Activated B cell treated with CpG ODN at 0.5 μM for 24 hours (primary cell): Measurements from ENCODE around the gene TBC1D9. TPM values are rescaled to one million over a fixed set of nuclear protein-coding genes. Genes with fewer than 3 reads are reported as not detected.

Experiments
- ATAC-seq: fragments of 200-7000 bp; cut with Tn5 transposase; one replicate; pipeline ENCODE4 v1.10.0; 2021; ENCODE audit warnings: low read depth, mild to moderate bottlenecking, moderate library complexity
- CTCF ChIA-PET: fragments of 350-600 bp; sonication (Branson Sonifier 250); formaldehyde crosslinking; loops from one replicate; lab custom pipeline; 2021; ENCODE audit warnings: antibody characterized with exemption; lab: Charles Lee
- POLR2A ChIA-PET: fragments of 350-600 bp; sonication (Branson Sonifier 250); formaldehyde crosslinking; loops from one replicate; lab custom pipeline; 2021; ENCODE audit warnings: antibody characterized with exemption; lab: Charles Lee
- DNase-seq: peaks from one replicate; pipeline ENCODE4 v3.0.0; 2022
- H3K27ac Mint-ChIP-seq: one replicate; pipeline ENCODE4 v1.8.0; 2020; ENCODE audit warnings: mixed read lengths
- H3K27me3 Mint-ChIP-seq: one replicate; pipeline ENCODE4 v1.8.0; 2021; ENCODE audit warnings: mixed read lengths
- H3K36me3 Mint-ChIP-seq: one replicate; pipeline ENCODE4 v1.8.0; 2021; ENCODE audit warnings: low read depth, mixed read lengths
- H3K4me1 Mint-ChIP-seq: one replicate; pipeline ENCODE4 v1.8.0; 2021; ENCODE audit warnings: mixed read lengths
- H3K4me3 Mint-ChIP-seq: one replicate; pipeline ENCODE4 v1.8.0; 2020; ENCODE audit warnings: mild to moderate bottlenecking, mixed read lengths
- H3K9me3 Mint-ChIP-seq: one replicate; pipeline ENCODE4 v1.8.0; 2020; ENCODE audit warnings: mixed read lengths
- intact Hi-C: fragments of 100-400 bp; cut with micrococcal nuclease; formaldehyde crosslinking; loops from one replicate; pipeline ENCODE4 v1.15.1; 2024
- total RNA-seq: library from RNA; stranded (reverse); gene quantifications from 2 replicates; pipeline ENCODE4 v1.2.3, GENCODE V29; 2022
- TF ChIP-seq, protein P1 (sequence below): fragments of 200-600 bp; IDR thresholded peaks from one replicate; pipeline ENCODE4 v1.8.0; 2022; ENCODE audit warnings: antibody characterized with exemption, mild to moderate bottlenecking

TBC1D9 gene
- total RNA-seq, 1 donor from 2014 or later: 46.0 TPM

- DNase-seq: no peak
- Mint-ChIP-seq H3K4me1 (no peaks in the 10 kb centered on the region), H3K9me3 (no peaks in the 10 kb centered on the region), H3K36me3 (peaks cover 84% of the 10 kb centered on the region), H3K27me3 (no peaks in the 10 kb centered on the region), H3K27ac (no peak overlapping the region), H3K4me3 (no peak overlapping the region)
- ChIA-PET POLR2A (no interaction called here), CTCF (interaction anchor here (0.9 kb wide), 1 partner anchor 970 kb away, joined by 3 read pairs; no protein-coding TSS in a partner anchor)
- ATAC-seq: no peak
- intact Hi-C loops: no loop called here
- TF ChIP-seq, protein P1, sequence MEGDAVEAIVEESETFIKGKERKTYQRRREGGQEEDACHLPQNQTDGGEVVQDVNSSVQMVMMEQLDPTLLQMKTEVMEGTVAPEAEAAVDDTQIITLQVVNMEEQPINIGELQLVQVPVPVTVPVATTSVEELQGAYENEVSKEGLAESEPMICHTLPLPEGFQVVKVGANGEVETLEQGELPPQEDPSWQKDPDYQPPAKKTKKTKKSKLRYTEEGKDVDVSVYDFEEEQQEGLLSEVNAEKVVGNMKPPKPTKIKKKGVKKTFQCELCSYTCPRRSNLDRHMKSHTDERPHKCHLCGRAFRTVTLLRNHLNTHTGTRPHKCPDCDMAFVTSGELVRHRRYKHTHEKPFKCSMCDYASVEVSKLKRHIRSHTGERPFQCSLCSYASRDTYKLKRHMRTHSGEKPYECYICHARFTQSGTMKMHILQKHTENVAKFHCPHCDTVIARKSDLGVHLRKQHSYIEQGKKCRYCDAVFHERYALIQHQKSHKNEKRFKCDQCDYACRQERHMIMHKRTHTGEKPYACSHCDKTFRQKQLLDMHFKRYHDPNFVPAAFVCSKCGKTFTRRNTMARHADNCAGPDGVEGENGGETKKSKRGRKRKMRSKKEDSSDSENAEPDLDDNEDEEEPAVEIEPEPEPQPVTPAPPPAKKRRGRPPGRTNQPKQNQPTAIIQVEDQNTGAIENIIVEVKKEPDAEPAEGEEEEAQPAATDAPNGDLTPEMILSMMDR: no peak
Measured at GRCh38 chr4:140626661-140627376, 129.4 kb downstream of the TBC1D9 start.

- ChIA-PET CTCF (no interaction called here), POLR2A (no interaction called here)
- TF ChIP-seq, protein P1: no peak
- Mint-ChIP-seq H3K27ac (no peak overlapping the region), H3K36me3 (peaks cover 58% of the 10 kb centered on the region), H3K4me3 (no peak overlapping the region), H3K4me1 (no peaks in the 10 kb centered on the region), H3K9me3 (no peaks in the 10 kb centered on the region), H3K27me3 (no peaks in the 10 kb centered on the region)
- intact Hi-C loops: no loop called here
- no peak for ATAC-seq
- no peak for DNase-seq
Measured at GRCh38 chr4:140622333-140622958, 133.7 kb downstream of the TBC1D9 start.

DNA sequence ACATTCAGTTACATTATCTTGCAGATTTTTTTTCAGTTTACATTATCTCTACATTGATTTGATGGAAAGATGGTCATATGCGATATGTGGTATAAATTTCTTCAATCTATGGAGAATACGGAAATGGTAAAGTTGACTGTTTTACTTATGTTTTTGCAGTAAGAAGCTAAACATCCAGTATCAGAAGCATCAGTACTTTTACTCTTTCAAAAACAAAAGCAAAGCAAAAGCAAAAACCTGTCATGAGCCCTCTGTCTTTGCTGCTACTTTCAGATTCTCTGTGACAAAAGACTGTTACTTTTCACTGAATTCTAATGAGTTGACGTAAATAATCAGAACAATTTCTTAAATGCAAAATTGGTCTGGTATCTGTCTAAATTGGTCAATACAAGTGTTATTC, 135.0 kb downstream of the TBC1D9 start:
- ChIA-PET CTCF (interaction anchor here (1.5 to 1.6 kb wide), 2 partner anchors 12 to 261 kb away, joined by 3 to 6 read pairs; no protein-coding TSS in a partner anchor), POLR2A (interaction anchor here (1.7 kb wide), 1 partner anchor 136 kb away, joined by 3 read pairs; no protein-coding TSS in a partner anchor)
- no peak for DNase-seq

GRCh38 chr4:140617499-140618248, 138.5 kb downstream of the TBC1D9 start:
- intact Hi-C loops: no loop called here

More for the DNA sequence above, 135.0 kb downstream of the TBC1D9 start:
- Mint-ChIP-seq H3K36me3 (peaks cover 50% of the 10 kb centered on the region), H3K9me3 (no peaks in the 10 kb centered on the region), H3K4me1 (no peaks in the 10 kb centered on the region), H3K4me3 (no peak overlapping the region), H3K27ac (no peak overlapping the region), H3K27me3 (no peaks in the 10 kb centered on the region)
- no peak for ATAC-seq
- intact Hi-C loops: no loop called here
- TF ChIP-seq, protein P1: no peak

More at GRCh38 chr4:140617499-140618248, 138.5 kb downstream of the TBC1D9 start:
- DNase-seq (no peak), ATAC-seq (no peak)
- ChIA-PET POLR2A (interaction anchor here (0.5 kb wide), 1 partner anchor 241 kb away, joined by 4 read pairs; no protein-coding TSS in a partner anchor), CTCF (interaction anchor here (1.1 kb wide), 1 partner anchor 258 kb away, joined by 3 read pairs; no protein-coding TSS in a partner anchor)
- no peaks in the 10 kb centered on the region for H3K9me3 Mint-ChIP-seq
- no peaks in the 10 kb centered on the region for H3K27me3 Mint-ChIP-seq
- TF ChIP-seq, protein P1: no peak
- H3K36me3 Mint-ChIP-seq: peaks cover 19% of the 10 kb centered on the region
- peaks cover 3% of the 10 kb centered on the region for H3K4me1 Mint-ChIP-seq
- H3K4me3 Mint-ChIP-seq: no peak overlapping the region
- no peak overlapping the region for H3K27ac Mint-ChIP-seq
